ENCODE results near the gene LRP2BP. TPM values are rescaled to one million over a fixed set of nuclear protein-coding genes. Genes with fewer than 3 reads are reported as not detected.

Gene LRP2BP
- total and polyA plus RNA-seq, 2 of the 4 experiments (the other 2 are of a cell fraction): 0.10 to 0.18 TPM

DNA sequence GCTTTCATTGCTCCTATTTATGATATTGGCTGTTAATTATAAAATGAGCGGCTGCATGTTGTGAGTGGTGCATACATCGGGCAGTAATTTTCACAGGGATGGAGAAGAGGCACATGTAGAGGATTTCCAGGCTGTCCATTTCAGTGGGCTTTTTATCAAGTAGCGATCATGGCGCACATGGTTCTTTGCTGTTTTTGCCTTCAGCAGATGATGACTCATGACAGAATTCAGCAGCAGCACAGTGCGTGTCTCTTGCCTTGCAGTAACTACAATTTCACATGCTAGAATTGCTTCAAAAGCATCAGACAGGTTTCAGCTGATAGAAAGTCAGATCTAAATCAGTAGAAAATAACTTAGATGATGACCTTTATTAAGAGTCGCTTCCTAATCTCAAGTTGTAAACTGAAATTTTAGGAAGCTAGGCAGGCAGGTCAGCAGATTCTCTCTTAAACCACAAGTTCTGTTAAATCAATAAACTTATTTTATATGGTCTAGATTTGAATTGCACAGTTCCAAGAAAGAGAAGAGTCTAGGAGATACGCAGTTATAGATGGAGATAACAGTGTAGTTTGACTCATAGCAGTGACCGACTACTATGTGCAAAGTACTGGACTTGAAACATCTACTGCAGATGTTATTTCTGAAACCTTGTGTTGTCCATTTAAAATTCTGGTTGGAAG, 35.8 kb downstream of the LRP2BP start:
- H3K56ac ChIP-seq (ENCODE audit: extremely low read depth, insufficient read depth, low read length): no peak overlapping the region
- ChIA-PET POLR2A (ENCODE audit: unreplicated experiment) (no interaction called here), CTCF (interaction anchor here (0.7 kb wide), 1 partner anchor 12 kb away, joined by 6 read pairs; no protein-coding TSS in a partner anchor)
- no peak overlapping the region for H3K14ac ChIP-seq (replicated peaks; ENCODE audit: low read depth, low read length)
- DNase-seq (peak; percentile 80), ATAC-seq (ENCODE audit: low read depth) (no peak; the same call in 1 of the 2 replicates)
- in situ Hi-C loops (cut with MboI; ENCODE audit: low sequenced_read_pairs) (no loop called here), dilution Hi-C loops (cut with HindIII; ENCODE audit: low sequenced_read_pairs, unreplicated experiment) (no loop called here), intact Hi-C loops (cut with micrococcal nuclease) (loop anchor here (10.0 kb wide), 1 partner anchor 145 kb away; no protein-coding TSS in a partner anchor)
- H4K91ac ChIP-seq (ENCODE audit: insufficient read depth, low read depth, low read length): no peak overlapping the region
- H3K23ac ChIP-seq (ENCODE audit: low read depth, low read length): no peak overlapping the region
- no peak overlapping the region for H4K8ac ChIP-seq (ENCODE audit: low read depth in 2 of 2, low read length in 2 of 2)
- no peak overlapping the region for H4K5ac ChIP-seq (ENCODE audit: low read depth, low read length)
- no peak overlapping the region for H3K9ac ChIP-seq (ENCODE audit: low read depth, low read length)
- H4K20me1 ChIP-seq (ENCODE audit: insufficient read depth, low read length): no peaks in the 10 kb centered on the region
- no peak overlapping the region for H3K4me3 ChIP-seq (ENCODE audit: insufficient read depth, low read depth, low read length)
- 0 out of 2 replicates have a peak, but pooled peaks cover 1% of the 10 kb centered on the region for H3K9me1 ChIP-seq (ENCODE audit: insufficient read depth, low read length)
- peaks cover 5% of the 10 kb centered on the region for H3K4me1 ChIP-seq (ENCODE audit: control insufficient read depth, insufficient read depth, low read length)
- no peak overlapping the region for H2BK5ac ChIP-seq (ENCODE audit: low read depth, low read length, poor library complexity, severe bottlenecking)
- H3K27me3 ChIP-seq (ENCODE audit: control insufficient read depth, insufficient read depth, low read length): no peaks in the 10 kb centered on the region
- no peak overlapping the region for H2AFZ ChIP-seq (replicated peaks; ENCODE audit: low read length, poor library complexity)
- WGBS, 2 experiments (ENCODE audit: extremely low coverage in 2 of 2, insufficient read length in 1 of 2): 90% methylated on average over 3 of the region's 8 CpGs; no CpG with 5 or more reads in 1 of the 2 experiments
- BruUV-seq (replicated peaks): no TSS peak
- H3K9me3 ChIP-seq (ENCODE audit: control insufficient read depth, insufficient read depth, low read length): no peaks in the 10 kb centered on the region
- H3K18ac ChIP-seq (ENCODE audit: low read depth, low read length): no peak overlapping the region
- no peak overlapping the region for H2AK5ac ChIP-seq (ENCODE audit: low read depth, low read length)
- H2BK15ac ChIP-seq (ENCODE audit: low read depth, low read length): no peak overlapping the region
- H3K79me1 ChIP-seq (ENCODE audit: low read depth in 1 of 2, low read length in 2 of 2): no peaks in the 10 kb centered on the region; a peak in 1 of 4 replicates
- no peak overlapping the region for H2BK20ac ChIP-seq (ENCODE audit: low read depth, low read length)
- H2AK9ac ChIP-seq (replicated peaks; ENCODE audit: low read depth, low read length, poor library complexity): no peak overlapping the region
- peaks cover 2% of the 10 kb centered on the region for H3K36me3 ChIP-seq (ENCODE audit: control insufficient read depth, insufficient read depth, low read length)
- no peak overlapping the region for H3K27ac ChIP-seq (ENCODE audit: insufficient read depth, low read length)
- no peak overlapping the region for H2BK120ac ChIP-seq (ENCODE audit: low read depth, low read length)
- 0 out of 2 replicates have a peak overlapping the region, but pooled peaks have one; percentile 2 for H3K4ac ChIP-seq (ENCODE audit: low read depth, low read length)
- TF ChIP-seq POLR2A (IDR thresholded peaks at IDR 0.05; ENCODE audit: low read depth, low read length) (no peak), MAFK (IDR thresholded peaks at IDR 0.05; ENCODE audit: low read depth, low read length) (no peak), RAD21 (IDR thresholded peaks at IDR 0.05; ENCODE audit: low read length) (no peak), NFE2L2 (IDR thresholded peaks at IDR 0.05; ENCODE audit: low read depth, low read length) (no peak), RCOR1 (IDR thresholded peaks at IDR 0.05; ENCODE audit: insufficient replicate concordance, low read length) (no peak), BHLHE40 (IDR thresholded peaks at IDR 0.05; ENCODE audit: low read depth, low read length) (0 out of 2 replicates have a peak, but pooled peaks have one; percentile 11), FOS (IDR thresholded peaks at IDR 0.05; ENCODE audit: low read depth, low read length) (peak; percentile 71; the same call in 1 of the 2 replicates)
- TF ChIP-seq, protein P1, sequence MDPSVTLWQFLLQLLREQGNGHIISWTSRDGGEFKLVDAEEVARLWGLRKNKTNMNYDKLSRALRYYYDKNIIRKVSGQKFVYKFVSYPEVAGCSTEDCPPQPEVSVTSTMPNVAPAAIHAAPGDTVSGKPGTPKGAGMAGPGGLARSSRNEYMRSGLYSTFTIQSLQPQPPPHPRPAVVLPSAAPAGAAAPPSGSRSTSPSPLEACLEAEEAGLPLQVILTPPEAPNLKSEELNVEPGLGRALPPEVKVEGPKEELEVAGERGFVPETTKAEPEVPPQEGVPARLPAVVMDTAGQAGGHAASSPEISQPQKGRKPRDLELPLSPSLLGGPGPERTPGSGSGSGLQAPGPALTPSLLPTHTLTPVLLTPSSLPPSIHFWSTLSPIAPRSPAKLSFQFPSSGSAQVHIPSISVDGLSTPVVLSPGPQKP (IDR thresholded peaks at IDR 0.05; ENCODE audit: borderline replicate concordance, low read depth, low read length): no peak
- H3K4me2 ChIP-seq (ENCODE audit: low read depth, low read length): no peak overlapping the region

All from IMR-90 (cell line).